COLO829 (cell line): ENCODE results near the gene HYAL1.

Experiments used
- DNase-seq: peaks from one replicate; pipeline ENCODE4 v3.0.0; 2012; ENCODE audit warnings: low spot score

HYAL1 gene

GRCh38 chr3:50303013-50303815 lies at the start of gene HYAL1:
TSS of gene HYAL1 (minus strand) at chr3:50303574. CDS start at chr3:50302956, 618 bp downstream.
- DNase-seq, result no peak

- DNase-seq, result no peak
These were observed 49.4 kb upstream of the HYAL1 start for GRCh38 chr3:50352781-50353180.

- DNase-seq, result no peak
These were observed 47.9 kb upstream of the HYAL1 start for GRCh38 chr3:50351323-50351697.

DNA sequence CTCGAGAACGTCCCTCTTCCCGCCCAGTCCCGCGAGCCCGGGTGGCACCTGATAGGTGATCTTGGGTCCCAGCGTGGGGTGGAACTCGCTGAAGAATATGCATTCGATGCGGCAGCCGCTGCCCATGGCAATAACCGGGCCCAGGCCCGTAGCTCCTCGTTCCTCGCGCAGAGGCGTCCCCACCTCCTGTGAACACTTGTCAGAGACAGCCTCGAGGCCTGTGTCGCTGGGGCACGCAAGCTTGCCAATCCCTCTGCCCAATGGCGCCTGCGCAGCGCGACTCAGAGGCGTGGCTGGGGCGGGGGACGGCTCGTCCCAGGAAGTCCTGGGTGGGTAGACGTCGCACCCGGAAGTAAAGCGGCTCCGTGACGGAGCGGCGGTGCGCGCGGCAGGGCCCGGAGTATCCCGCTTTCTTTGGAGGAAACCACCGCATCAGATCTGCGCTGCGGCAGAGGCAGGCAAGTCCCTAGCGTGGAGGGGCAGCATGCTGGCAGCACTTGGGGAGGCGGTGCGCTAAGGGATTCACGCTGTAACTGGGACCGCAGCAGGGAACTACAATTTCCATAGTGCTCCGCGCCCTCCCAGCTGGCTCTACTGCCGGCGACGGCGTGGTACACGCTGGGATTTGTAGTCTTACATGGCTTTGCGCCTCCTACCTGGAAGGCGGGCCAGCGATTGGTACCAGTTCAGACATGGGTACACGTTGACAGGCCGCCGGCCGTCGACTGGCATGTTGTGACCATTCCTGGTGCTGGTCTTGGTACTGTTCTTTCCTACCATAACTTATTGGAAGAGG lies 47.4 kb upstream of the HYAL1 start, which contains the start of the genes CYB561D2 and NPRL2:
Gene CYB561D2, plus strand, starts transcription at position 336 of the 796 bp plus-strand sequence. CDS start 572 bp downstream, outside the sequence.
Gene NPRL2, minus strand, starts transcription at position 249 of the 796 bp plus-strand sequence. Its CDS starts 123 bp downstream, at position 126.
- peak; percentile 97 for DNase-seq

DNA sequence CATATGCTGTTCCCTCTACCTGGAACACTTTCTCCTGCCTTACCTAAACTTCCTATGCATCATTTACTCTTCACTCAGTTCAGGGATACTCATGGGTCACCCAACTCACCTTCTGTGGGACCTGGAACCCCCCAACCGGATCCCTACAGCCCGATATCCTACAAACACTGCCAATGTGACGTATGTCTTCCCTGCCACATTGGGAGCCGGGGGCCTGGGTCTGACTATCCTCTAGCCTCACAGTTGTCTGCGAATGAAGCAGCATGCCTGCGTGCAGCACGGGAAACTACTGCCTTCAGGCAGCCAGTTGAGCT lies 46.8 kb upstream of the HYAL1 start:
- DNase-seq, result no peak

DNA sequence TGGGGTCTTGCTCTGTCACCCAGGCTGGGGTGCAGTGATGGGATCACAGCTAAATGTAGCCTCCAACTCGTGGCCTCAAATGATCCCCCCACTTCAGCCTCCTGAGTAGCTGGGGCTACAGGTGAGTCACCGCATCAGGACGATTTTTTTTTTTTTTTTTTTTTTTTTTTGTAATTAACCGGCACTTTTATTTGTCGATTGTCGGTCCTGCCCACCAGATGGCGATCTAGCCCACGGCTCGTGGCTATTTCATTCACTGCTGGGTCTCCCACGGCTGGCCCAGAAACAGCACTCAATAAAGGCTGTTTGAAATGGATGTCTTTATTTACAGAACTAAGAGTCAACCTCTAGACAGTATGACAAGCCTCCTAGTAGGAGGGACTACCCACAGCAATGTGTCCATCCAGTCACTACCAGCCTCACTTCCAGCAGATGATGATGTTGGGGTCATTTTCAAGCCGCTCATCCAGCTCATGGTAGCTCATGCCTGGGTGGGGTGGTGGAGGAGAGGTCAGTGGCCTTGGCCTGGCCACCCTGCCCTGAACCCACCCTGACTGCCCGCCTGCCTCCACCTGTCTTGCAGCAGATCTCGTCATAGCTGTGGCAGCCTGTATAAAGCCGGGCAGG lies 43.9 kb upstream of the HYAL1 start:
- DNase-seq, result peak; percentile 85

GRCh38 chr3:50345586-50346234 lies 42.3 kb upstream of the HYAL1 start, which contains the start of gene ZMYND10:
TSS of gene ZMYND10 (minus strand) at chr3:50345732. CDS start at chr3:50345579, 153 bp downstream.
- DNase-seq, result peak; percentile 87

DNA sequence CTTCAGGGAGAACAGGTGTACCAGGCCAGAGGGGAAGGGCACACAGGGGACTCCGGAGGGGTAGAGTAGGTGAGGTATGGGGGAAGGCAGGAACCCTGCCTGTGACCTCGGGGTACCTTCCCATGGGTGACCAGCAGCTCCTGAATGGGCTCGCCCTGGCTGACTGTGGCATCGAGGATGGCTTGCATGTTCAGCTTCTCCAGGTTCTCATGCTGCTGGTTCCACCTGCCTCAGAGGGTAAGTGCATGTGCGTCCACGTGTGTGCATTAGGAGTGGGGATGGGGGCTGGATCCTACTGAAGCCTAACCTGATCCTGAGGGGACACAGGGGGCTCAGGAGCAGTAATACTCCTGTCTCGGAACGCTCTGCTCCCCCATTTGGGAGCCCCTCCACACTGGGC lies 41.6 kb upstream of the HYAL1 start:
- no peak for DNase-seq

- DNase-seq, result no peak
These were observed 39.6 kb upstream of the HYAL1 start for GRCh38 chr3:50342813-50343633.

- DNase-seq, result no peak
These were observed 38.7 kb upstream of the HYAL1 start for GRCh38 chr3:50341996-50342650.

- DNase-seq, result no peak
These were observed 38.2 kb upstream of the HYAL1 start for GRCh38 chr3:50341537-50341936.

- no peak for DNase-seq
These were observed 37.3 kb upstream of the HYAL1 start, which contains the start of gene RASSF1 for GRCh38 chr3:50340448-50341329. TSS of gene RASSF1 (minus strand) at chr3:50340836. CDS start at chr3:50340805, 31 bp downstream.

DNA sequence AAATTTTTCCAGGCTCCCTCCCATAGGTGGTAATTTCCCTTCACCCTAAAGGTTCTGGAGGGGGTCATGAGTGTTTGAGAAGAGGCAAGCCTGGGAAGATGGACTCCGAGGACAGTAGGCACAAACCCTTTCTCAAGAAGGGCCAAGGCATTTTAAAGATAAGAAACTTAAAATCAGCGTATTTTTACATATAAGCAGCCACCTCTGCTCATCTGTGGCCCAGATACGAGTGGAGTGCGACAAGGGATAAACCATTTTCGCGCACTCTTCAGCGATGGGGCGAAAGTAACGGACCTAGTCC lies 36.7 kb upstream of the HYAL1 start:
- DNase-seq, result no peak

- DNase-seq, result no peak
These were observed 36.2 kb upstream of the HYAL1 start for GRCh38 chr3:50339485-50340146.

GRCh38 chr3:50338965-50339364 lies 35.6 kb upstream of the HYAL1 start:
- DNase-seq, result no peak

GRCh38 chr3:50337175-50337861 lies 33.9 kb upstream of the HYAL1 start:
- DNase-seq, result peak; percentile 100

GRCh38 chr3:50336452-50337174 lies 33.2 kb upstream of the HYAL1 start:
- no peak for DNase-seq
